GM03348 (cell line): ENCODE results near the gene DNMBP.
"Not testable (repeated sequence)": the region's sequence is repeated elsewhere in the genome, so short reads cannot be mapped to it uniquely, and the experiment has no call there.

Experiments used
- DNase-seq: peaks from one replicate; pipeline ENCODE4 v3.0.0; 2012; ENCODE audit warnings: low spot score

The DNMBP gene

DNA sequence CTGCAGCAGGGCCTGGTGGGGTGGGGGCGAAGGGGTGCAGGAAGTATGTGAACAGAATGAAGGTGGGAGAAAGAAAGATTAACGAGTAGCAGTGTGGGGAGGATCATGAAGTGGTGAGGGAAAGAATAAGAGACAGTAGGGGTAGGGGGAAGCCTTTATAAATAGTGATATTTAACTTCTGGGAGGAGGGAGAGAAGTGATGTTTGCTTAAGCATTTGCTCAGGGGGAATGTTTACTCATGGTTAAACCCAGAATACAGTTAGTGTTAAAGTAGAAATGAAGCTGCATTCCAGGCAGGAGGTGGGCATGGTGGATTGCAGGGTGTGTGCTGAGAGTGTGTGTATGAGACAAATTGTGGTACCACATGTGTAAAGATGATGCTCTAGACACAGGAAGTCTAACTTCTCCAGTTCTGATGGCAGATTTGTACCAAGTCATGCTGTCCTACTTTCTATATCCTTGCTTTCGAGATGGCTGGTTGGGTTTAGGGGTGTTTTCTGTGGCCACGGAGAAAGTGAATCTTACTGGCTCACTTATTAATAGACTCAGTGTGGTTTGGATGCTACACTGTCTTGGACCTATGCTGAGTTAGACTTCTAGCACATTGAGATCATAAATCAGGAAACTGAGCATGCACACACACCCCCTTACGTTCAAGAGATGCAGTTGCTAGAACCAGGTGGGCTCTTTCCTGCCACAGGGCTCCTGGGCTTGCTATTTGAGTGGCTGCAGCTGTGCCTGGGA, 10.6 kb upstream of the DNMBP start:
- no peak for DNase-seq

DNA sequence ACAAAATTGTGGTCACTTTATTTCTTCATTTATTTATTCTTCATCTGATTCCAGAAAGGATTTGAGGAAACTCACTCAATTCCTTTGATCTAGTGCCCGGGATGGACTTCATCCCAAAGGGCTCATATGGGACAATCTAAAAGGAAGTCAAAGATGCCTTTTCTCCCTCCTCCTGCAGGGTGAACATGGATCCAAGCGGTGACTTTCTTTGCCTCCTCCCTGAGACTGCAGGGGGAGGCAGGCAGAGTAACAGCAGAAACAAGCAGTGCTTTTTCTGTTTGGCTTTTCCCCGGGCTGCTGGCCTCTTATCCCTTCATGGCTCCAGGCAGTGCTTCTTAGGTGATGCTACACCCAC, 10.0 kb upstream of the DNMBP start:
- DNase-seq, result no peak

DNA sequence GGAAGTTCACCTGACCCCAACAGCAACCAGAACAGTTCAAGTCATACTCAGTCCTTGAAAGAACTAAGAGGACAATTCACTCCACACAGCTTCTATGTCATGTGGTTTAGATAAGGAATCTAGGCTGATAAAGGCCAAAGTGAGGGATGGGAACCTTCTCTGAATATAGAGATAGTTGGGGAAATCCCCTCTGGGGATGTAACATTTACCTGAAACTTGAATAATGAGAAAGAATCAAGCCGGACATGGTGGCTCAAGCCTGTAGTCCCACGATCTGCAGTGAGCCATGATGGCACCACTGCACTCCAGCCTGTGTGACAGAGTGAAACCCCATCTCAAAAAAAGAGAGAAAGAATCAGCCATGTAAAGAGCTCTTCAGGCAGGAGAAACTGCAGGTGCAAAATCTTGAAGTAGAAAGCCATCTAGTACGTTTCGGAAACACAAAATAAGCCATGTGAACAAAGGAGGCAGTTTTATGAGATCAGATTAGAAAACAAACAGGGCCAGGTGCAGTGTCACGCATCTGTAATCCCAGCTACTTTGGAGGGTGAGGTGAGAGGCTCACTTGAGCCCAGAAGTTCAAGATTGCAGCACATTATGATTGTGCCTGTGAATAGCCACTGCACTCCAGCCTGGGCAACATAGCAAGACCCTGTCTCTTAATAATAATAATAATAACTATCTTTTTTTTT, 4.5 kb upstream of the DNMBP start:
- no peak for DNase-seq

DNA sequence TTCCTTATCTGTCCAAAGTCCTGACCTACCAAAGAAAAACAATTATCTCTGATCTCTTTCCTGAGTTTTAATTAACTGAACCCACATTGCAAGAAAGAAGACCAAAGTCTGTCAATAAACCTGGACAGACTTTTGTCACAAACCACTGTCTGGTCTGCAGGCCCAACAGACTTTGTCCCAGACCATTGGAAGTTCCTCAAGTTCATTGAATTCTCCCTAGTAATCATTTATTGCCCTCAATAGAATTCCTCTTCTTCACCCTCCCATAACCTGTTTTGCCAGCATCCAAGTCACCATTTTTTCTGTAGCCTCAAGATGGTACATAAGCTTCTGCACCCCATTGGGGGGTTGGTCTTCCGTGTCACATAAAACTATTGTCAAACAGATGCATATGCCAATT, 3.9 kb upstream of the DNMBP start:
- DNase-seq, result no peak

DNA sequence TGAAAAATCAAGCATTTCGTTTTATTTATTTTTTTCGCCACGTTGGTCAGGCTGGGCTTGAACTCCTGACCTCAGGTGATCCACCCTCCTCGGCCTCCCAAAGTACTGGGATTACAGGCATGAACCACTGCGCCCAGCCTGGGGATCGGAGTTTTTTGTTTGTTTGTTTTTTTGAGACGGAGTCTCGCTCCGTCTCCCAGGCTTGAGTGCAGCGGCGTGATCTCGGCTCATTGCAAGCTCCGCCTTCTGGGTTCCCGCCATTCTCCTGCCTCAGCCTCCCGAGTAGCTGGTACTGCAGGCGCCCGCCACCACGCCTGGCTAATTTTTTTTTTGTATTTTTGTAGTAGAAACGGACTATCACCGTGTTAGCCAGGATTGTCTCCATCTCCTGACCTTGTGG, 2.2 kb upstream of the DNMBP start:
- DNase-seq, result not testable (repeated sequence)

DNA sequence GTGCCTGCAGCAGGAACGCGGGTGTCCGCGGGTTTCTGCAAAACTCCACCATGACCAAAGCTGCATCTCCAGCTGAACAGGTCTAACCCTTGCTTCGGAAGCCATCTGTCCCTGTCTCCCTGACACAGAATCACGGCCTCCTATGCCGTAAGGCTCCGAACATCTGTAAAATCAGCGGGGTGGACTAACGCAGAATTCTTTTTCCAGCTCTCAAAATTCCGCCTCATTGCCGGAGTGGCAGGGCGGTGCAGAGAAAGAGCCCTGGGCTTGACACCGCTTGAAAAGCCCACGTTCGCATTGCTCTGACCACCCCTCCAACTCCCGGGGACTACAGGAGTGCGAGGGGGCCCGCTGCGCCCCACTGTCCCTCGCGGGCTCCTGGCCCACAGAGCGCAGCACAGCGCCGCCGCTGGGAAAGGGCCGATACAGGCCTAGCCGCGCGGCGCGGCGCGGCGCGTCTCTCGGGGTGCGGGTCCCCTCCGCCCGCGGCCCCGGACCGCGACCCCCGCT, 409 bp downstream of the DNMBP start:
- no peak for DNase-seq

- DNase-seq, result no peak
These were observed 952 bp downstream of the DNMBP start for GRCh38 chr10:100008708-100009282.

- DNase-seq, result peak; percentile 55
These were observed 1.6 kb downstream of the DNMBP start for GRCh38 chr10:100008142-100008522.

GRCh38 chr10:100007231-100008141, 2.3 kb downstream of the DNMBP start:
- no peak for DNase-seq

DNA sequence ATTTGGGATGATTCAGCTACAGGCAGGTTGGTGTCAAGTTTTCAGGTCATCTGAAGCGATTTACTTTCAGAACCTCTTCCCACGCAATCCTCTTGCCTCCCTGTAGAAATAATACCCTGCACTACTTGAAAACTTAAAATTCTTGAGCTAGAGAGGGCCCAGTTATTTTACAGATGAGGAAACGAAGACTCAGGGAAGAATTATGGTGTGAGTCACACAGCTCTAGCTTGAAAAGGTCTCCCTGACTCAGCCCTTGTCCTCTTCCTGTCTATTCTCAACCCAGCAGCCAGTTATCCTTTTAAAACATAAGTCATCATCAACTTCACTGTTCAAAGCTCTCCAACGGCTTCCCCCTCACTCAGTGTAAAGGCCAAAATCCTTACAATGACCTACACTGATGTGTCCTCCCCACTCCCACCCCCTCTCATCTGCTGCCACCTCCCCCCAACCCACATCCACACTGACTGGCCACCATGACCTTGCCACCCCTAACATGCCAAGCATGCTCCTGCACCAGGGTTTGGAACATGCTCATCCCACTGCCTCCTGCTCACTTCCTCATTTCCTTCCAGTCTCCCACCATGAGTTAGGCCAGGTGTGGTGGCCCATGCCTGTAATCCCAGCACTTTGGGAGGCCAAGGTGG, 3.4 kb downstream of the DNMBP start:
- peak; percentile 80 for DNase-seq

- DNase-seq, result no peak
These were observed 4.8 kb downstream of the DNMBP start for GRCh38 chr10:100004805-100005510.

DNA sequence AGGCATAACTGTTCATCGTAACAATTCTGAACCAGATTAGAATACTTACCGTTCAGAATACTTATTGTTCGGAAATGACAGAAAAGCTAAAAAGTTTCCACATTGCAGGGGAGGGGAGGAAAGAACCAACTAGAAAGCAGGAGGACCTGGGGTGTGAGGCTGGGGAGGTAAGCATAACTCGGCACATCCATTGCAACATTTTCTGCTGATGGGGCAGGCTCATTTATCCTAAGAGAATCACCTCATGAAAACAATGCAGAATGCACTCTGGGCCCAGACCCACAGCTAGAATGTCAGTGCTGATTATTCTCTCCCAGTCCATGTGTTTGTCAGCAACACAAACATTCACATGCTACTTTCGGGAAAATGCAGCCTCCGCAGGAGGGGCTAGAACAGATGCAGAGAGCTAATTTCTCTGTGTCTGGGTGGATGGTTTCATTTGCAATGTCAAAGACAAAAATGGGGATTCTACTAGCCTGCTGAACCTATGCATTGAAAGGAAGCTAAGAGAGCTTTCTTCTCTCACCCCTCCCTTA, 9.6 kb downstream of the DNMBP start:
- DNase-seq, result no peak

DNA sequence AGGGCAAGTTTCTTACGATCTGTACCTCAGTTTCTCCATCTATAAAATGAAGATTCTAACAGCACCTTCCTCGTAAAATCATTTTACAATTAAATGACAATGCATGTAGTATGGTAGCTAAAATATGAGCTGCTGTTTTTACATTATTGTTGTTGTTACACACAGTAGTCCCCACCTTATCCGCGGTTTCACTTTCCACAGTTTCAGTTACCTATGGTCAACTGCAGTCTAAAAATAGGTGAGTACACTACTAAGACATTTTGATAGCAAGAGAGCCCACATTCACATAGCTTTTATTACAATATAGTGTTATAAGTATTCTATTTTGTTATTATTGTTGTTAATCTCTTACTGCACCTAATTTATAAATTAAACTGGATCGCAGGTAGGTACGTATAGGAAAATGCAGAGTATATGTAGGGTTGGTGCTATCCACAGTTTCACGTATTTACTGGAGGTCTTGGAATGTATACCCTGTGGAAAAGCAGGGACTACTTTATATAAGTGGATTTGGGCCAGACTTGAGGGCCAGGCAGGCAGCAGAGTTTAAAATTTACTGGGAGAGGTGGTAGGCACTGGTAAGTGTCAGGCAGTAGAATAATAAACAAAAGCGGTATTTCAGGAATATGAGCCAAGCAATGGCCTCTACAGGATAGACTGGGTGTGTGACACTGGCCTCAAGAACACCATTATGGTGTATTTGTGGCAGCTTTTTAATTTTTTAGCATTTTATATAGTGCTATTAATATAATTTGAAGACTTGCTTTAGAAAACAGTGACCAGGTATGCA, 10.2 kb downstream of the DNMBP start:
- DNase-seq, result no peak

DNA sequence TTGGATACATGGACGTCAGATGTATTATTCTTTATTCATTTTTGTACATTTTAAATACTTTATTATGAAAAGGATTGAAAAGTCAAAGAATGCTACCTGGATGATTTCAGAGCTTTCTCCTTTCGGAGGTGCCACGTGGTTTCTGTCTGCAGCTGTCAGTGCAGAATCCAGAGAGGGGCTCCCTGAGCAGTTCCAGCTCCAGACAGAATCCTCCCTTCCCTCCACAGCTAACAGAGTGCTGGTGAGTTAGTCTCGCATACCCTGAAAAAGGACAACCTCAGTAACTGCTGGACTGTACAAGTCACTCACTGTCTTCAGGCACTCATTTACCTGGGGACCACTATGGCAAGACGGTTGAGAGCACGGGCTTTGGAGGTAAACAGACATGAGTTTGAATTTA, 10.9 kb downstream of the DNMBP start:
- DNase-seq, result no peak

- DNase-seq, result no peak
These were observed 12.8 kb downstream of the DNMBP start for GRCh38 chr10:99996671-99997648.

DNA sequence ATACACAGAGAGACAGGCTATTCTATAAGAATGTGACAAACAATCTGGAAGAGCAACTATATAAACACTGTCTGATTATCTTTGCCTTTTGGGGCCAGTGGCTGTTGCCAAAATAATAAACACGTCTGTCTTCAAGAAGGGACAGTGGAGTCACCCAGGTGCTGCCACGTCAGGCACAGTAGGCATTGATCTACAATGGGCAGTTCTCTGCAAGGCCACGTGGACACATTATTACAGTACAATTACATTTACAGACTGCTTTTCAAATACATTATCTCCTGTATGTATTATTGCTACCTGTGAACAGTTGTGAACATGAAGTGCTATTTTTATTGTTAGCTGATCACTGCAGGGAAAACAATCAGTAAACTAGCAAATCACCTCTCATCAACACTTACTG, 14.0 kb downstream of the DNMBP start:
- DNase-seq, result no peak

DNA sequence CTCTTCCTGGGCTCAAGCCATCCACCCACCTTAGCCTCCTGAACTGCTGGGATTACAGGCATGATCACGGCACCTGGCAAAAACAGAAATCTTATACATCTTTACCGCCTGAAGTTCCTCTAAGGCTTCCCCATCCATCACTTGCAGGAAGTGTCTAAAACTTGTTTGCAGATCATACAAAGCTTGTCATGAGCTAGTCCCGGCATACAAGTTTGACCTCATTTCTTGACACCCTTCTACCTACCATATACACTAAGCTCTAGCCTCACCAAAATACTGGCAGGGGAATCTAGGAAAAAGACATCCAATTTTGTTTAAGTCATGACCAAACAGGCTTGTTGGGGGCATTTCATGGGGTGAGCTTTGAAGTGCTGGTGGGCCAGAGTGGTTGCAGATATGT, 14.5 kb downstream of the DNMBP start:
- DNase-seq, result no peak

DNA sequence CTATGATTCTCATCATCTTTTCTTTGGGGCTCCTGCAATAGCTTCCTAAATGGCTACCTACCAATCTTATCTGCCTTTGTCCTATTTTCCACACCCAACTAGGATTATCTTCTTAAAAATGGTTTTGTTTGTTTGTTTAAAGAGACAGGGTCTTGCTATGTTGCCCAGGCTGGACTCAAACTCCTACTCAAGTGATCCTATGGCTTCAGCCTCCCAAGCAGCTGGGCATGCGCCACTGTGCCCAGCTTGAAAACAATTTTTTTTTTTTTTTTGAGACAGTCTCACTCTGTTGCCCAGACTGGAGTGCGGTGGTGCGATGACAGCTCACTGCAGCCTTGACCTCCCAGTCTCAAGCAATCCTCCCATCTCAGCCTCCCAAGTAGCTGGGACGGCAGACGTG, 14.9 kb downstream of the DNMBP start:
- DNase-seq, result no peak
